GM19035 (cell line): ENCODE measurements around the gene DNAJC11.
"Not testable (repeated sequence)": the region's sequence is repeated elsewhere in the genome, so short reads cannot be mapped to it uniquely, and the experiment has no call there.

Source experiments
- ATAC-seq: cut with Tn5 transposase; IDR thresholded peaks from one replicate; pipeline ENCODE4 v1.9.1; 2021; ENCODE audit not compliant: unreplicated experiment

Gene DNAJC11

DNA sequence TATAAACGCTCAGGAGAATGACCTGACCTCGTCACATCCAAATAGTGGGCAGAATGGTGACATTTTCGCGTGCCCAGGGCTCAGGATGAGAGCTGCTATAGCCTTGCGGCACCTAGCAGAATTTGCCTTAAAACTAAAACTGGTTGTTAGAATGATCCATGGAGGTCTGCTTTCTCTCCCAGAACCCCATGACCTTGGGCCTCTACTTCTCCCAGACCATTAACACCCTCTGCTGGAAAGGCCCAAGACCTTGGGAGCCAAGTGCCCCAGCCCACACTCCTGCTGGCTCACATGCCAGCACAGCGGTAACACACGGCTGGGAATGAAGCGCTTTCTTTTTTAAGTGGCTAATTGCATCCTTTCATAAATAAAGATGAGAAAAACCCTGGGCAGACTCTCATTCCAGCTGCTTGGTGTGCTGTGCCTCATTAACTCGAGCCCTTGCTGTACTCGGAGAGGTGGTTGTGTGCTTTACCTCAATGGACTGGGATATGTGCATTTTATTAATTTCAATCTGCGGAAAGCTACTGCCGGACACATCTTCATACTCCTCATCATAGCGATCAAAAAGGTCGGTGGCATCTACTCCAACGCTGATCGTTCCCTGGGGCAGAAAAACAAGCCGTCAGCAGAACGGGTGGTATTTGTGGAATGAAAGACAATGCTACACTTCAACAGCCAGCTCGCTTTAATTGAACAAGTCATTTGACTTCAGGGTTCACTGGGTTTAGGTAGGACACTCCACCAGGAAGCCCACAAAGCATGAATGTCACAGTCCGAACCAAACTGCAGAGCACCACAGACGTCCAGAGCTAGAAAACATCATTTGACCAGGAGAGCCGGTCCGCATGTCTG lies 48.0 kb downstream of the DNAJC11 start:
- no peak for ATAC-seq

DNA sequence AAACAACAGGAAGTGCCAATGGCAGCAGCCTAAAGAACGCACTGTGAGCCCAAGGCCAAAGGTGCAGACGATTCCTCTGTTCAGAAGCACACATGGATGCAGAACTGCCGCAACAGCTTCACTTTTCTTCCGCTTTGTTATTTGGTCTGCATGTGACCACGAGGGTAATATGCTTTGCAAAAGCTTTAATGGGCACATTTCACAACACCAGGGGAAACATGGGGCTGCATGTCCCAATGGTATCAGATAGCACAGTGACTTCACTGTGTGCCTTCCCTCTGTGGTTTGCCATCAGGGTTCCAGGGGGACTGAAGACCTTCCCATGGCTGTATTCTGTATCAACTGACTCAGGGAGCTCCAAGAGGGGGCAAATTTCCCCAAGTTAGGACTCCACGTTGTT lies 48.6 kb downstream of the DNAJC11 start:
- no peak for ATAC-seq

DNA sequence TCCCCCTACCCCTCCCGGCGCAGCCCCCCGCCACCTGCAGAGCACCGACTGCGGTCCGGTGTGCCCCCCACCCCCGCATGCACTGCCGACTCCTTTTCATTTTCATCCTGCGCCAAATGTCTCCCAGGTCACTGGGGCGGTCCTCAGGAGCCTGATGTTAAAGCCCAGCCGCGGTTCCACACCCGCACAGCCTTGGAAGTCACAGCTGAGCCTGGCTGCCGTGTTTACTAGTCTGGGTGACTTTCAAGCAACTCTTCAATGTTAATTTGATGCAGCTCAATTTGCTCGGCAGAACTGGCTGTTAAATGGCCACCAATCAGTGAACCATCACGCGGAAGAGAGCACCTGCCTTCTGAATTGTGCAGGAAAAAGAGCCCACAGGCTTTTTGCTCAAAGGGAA lies 49.7 kb downstream of the DNAJC11 start:
- no peak for ATAC-seq

DNA sequence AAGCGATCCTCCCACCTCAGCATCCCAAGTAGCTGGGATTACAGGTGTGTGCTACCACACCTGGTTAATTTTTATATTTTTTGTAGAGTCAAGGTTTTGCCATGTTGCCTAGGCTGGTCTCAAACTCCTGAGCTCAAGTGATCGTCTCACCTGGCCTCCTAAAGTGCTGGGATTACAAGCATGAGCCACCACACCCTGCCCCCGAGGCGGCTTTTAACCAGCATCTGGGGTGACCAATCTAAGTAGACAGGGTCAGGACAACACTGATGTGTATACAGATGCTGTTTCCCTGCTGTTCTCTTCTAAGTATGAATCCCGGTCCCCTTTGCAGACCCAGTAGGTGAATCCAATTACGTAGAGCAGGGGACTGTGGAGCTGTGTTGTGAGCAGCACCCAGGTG lies 53.1 kb downstream of the DNAJC11 start:
- no peak for ATAC-seq

DNA sequence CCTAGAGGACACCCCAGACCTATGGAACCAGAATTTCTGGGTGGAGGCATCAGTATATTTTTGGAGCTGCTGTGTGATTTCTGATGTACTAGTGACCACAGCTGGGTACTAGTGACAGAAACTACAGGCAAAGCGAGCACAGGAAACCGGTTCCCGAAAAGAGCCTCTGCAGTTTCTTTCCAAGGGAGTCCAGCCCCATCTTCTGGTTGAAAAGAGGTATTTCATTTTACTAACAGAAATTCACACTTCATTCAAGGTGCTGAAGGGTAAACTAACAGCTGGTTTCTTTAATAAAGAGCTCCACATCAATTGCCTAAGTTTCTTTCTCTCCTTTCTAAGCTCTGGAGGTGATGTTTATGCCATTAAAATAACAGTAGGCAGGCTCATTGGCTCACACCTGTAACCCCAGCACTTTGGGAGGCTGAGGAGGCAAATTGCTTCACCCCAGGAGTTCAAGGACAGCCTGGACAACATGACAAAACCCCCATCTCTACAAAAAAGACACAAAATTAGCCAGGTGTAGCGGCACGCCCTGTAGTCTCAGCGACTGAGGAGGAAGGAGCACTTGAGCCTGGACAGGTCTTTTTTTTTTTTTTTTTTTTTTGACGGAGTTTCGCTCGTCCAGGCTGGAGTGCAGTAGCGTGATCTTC lies 55.0 kb downstream of the DNAJC11 start:
- no peak for ATAC-seq

DNA sequence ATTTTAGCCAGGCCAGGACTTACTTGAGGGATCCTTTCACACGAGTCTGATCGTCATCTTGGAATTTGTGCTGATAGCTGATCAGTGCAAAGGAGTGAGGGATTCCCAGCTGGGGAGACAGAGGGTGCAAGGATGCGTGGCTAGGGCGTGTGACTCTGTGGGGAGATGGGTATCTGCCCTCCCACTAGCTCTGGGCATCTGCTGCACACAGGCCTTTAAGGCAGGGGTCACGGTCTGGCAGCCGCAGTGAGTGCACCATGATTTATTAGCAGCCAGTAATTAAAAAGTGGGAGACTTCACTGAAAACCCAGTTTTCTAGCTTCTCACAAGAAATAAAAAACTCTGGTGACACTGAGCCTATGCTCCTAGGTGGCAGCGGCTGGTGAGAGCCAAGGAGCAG lies 56.6 kb downstream of the DNAJC11 start:
- no peak for ATAC-seq

DNA sequence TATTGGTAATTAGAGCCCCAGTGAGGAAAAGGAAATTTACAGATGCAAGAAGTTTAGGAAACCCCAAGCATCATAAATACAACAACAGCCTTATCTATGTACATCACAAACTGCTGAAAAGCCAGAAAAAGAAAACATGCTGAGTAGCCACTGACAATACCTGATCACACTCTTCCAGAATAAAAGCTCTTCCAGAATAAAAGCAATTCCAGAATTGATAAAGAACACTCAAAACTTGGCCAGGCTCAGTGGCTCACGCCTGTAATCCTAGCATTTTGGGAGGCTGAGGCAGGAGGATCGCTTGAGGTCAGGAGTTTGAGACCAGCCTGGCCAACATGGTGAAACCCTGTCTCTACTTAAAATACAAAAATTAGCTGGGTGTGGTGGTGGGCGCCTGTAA lies 60.7 kb downstream of the DNAJC11 start:
- ATAC-seq, result not testable (repeated sequence)

DNA sequence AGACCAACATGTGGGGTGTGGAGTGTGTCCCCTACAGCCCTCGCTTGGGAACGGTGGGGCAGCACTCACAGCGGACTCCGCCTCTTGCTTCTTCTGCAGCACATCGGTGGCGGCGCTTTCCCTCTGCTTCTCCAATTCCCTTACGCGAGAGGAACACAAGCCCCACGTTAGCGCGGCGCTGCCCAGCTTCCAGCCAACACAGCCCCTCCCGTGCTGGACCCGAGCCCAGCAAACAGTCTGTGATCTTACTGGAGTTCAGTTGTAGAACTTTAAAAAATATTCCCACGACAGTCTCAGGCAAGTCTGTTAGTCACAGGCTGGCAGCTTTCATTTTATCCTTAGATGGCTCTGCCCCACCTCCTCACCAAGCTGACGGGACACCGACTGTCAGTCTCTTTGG lies 63.4 kb downstream of the DNAJC11 start:
- no peak for ATAC-seq

DNA sequence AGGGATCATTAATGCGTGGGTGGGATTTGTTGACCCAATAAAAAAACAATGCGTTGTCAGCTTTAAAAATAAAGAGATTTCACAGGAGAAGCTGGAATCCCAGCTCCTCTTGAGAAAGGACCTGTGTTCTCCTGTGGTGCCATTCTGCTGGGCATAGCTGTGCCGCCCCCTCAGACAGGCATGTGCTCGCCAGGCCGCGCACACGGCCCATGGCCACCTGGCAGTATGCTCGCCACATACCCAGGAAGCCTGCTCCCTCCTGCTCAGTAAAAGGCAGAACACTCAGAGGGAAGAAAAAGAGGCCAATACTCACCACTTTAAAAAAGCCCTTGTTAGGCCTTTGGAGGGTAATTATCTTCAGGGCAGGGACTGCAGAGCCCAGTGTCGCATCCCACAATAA lies 63.8 kb downstream of the DNAJC11 start:
- ATAC-seq, result no peak

DNA sequence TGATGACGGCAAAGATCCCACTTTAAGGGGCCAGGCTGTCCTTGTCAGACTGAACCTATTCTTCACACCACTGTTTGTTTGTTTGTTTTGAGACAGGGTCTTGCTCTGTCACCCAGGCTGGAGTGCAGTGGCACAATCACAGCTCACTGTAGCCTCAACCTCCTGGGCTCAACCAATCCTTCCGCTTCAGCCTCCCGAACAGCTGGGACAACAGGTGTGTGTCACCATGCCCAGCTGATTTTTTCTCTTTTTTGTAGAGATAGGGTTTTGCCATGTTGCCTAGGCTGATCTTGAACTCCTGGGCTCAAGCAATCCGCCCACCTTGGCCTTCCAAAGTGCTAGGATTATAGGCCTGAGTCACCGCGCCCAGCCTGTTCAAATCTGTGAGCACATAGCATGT lies 64.8 kb downstream of the DNAJC11 start:
- not testable (repeated sequence) for ATAC-seq

DNA sequence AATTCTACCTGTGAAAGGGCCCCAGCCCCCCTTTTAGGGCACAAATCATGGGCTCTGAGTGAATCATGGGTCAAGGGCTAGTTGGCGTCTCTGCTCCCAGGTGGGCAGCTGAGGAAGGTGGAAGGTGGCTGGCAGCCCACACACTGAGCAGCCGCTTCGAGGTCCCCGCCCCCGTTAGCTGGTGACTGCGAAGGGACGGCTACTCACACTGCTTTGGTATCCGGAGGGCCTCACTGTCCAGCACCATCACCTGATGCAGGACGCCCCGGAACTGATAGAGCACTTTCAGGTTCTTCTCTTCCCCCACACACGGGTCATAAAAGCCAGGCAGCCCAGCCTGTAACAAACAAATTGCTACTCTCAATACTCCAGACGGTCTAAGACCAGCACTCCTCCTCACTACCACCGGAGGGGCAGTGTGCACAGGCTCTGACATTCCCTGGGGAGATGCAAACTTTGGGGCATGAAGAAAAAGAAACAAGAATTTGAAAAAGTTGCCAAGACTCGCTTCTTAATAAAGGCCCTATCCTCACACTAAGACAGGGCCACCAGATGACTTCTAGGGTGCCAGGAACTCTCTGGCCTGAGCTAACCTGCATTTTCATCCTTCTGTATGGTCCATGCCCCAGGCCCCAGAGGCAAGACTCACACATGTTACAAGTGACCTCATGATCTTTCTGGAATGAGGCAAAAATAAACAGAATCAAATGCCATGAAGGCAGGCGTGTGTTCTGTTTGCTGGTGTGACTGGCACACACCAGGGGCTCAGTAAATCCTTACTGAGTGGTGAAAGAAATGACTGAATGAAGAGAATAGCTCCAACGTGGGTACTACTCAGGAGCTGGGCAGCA lies 65.5 kb downstream of the DNAJC11 start:
- ATAC-seq, result no peak

DNA sequence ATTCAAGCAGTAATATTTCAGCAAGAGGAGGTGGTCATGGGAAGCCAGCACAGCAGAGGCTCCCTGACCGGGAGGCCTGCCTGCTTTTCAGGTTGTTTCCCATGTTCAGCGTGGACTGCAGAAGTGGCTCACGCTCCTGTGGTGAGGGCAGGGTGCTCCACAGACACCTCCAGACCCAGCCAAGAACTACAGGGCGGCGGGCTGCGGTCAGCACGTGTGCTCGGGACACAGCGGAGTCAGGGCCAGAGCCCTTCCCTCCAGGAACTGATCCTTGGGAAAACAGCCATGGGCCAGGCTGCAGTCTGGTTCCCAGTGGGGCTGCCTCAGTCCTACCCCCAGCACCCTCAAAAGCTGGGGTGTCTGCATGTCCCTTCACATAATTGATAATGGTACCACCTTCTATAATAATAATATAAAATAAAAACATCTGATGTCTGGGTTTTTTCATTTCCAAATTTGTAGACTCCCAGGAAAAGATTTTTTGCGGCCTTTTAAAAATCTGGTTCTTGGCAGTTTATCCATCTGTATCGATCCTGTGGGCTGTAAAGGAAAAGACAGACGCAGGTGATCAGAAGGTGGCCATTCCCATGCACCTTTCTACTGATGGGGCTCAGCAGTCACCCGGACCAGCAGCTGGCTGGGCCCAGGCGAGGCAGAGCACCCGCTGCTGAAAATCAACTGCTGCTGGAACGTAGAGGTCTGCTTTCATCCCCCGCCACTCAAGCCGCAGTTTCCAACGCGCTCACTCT lies 66.3 kb downstream of the DNAJC11 start:
- no peak for ATAC-seq

DNA sequence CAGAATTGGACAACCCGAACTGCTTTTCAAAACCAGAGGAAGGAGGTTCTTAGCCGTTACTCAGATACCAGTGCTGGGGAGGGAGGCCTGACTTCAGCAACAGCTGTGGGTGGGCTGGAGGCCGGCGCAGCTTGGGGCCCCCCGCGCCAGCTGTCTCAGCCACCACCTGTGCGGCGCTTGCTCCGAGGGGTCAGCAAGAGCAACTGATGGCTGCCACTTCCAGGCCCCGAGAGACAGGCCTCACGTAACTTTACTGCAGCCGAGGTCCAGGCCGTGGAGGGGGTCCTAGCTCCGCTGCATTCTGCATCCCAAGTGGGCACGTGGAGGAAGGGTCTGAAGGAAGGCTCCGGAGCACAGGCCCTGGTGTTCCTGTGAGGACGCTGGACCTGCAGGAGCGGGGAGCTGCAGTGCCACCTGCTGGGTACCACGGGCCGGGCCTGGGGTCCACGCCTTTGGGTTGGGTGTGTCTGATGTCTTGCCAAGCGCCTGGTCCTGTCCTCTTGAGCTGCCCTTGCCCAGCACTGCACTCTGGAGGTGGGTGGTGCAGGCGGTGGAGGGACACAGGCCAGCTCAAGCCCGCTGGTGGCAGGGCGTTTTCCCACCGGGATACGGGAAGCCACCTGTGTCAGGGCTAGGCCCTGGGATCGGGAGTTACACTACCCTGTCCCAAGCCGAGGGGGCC lies 67.1 kb downstream of the DNAJC11 start:
- no peak for ATAC-seq

DNA sequence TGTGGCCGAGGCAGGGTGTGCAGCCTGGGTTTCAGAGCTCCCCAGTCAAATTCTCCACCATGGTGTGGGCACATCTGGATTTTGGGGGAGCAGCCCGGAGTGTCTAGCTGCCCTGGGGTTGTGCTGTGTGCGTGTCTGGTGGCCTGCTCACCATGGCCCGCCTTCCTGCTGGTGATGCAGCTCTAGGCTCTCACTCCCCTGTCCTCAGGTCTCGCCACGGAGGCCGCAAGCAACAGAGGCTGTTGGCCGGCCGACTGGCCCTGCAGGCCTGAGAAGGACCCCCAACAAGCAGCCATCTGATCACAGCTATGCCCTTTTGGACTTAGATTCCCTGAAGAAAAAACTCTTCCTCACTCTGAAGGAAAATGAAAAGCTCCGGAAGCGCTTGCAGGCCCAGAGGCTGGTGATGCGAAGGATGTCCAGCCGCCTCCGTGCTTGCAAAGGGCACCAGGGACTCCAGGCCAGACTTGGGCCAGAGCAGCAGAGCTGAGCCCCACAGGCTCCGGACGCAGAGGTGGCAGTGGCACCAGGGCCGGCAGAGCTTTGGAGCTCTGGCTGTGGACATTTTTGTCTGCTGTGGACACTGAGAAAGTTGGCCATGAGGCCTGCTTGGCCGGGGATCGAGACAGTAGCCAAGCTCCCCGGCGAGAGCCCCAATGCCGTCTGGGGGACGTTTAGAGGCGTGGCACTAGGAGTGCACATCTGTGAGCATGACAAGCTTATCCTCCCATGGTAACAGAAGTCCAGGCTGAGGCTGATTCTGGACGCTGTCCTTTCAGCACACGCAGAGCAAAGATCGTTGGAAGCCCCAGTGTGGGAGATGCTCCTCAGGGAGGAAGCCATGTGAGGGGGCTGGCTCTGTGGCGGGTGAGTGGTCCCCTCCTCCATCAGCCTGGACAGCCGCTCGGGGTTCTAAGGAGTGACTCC lies 68.8 kb downstream of the DNAJC11 start:
- ATAC-seq, result no peak

DNA sequence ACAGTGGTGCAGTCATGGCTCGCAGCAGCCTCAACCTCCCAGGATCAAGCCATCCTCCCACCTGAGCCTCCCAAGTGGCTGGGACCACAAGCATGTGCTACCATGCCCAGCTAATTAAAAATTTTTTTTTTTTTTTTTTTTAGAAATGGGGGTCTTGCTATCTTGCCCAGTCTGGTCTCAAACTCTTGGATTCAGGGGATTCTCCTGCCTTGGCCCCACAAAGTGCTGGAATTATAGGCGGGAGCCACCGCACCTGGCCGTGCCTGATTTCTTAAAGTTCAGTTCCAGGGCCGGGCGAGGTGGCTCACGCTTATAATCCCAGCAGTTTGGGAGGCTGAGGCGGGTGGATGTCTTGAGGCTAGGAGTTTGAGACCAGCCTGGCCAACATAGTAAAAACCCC lies 70.6 kb downstream of the DNAJC11 start:
- ATAC-seq, result no peak

DNA sequence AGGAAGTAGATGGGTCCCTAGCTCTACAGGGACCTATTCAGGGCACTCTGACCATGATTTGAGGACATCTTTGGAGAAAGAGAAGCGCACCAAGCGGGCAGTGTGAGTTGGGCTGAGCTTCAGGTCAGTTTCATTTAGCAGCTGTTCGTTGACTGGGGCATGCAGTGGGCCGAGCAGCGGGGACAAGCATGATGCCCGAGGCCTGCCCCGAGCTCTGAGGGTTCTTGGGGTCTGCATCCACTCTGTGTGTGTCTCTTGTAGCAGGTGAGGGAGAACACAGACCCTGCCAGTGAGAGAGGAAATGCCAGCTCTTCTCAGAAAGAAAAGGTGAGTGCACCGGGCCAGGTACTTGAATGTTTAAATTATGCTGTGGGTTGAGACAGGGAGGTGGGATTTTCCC lies 71.6 kb downstream of the DNAJC11 start:
- ATAC-seq, result no peak

DNA sequence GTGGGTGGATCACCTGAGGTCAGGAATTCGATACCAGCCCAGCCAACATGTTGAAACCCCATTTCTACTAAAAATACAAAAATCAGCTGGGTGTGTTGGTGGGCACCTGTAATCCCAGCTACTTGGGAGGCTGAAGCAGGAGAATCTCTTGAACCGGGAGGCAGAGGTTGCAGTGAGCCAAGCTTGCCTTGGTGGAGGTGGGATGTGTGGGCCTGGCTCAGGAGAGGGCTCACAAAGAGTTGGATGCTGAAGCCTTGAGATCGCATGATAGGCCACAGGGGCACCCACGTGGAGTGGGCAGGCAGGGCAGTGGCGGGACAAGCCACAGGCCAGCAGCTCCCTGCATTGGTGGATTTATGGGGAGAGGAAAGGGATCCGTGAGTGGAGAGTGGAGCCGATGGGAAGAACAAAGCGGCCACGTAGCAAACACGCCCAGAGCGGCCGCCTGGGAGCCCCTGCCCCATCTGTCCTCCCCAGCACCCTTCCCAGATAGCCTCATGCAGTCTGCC lies 72.6 kb downstream of the DNAJC11 start:
- no peak for ATAC-seq

DNA sequence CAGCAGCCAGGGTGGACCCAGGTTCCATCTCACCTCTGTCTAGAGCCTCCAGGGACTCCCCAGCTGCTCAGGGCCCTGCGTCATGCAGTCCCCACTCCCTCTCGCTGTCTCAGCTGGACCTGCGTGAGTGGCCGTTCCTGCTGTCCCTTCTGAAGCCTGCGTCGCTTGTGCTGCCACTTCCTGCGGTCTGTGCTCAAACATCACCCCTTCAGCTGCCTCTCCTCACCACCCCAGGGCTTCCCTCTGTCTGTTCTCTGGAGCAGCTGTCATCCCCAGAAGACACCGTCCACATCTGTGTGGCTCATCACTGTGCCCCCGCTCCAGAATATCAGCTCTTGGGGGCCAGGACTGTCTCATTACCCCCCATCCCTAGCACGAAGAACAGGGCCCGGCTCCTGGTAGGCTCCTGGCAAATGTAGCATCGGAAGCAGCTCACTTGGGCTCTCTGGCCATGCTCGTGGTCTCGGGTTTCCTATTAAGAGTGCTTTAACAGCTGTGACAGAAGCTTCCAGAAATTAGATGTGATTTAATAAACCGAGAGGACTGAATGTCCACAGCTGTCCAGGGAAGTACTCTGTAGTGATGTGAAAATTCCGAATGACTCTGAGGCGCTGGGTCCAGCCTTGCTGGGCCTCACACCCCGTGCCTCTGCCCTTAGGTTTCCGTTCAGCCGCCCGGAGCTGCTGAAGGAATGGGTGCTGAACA lies 73.6 kb downstream of the DNAJC11 start:
- no peak for ATAC-seq

DNA sequence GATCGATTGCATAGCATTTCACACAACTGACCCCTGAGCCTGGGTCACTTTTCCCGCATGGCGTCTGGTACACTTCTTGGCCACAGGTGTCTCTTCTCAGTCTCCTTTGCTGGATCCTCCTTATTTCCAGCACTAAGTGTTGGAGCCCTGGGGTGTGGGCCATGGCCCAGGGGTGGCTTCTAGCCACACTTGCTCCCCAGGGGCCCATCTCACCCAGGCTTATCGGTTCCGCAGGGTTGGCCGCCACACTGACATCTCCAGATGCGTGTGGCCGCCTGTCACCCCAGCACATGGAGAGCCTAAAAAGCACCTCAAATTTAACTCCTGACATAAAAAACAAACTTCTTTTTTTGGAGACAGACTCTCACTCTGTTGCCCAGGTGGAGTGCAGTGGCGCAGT lies 74.6 kb downstream of the DNAJC11 start:
- no peak for ATAC-seq
